22Rv1 (cell line): ENCODE measurements around the gene MROH2A.

ENCODE experiments used
- CTCF ChIP-seq: fragments of 450-650 bp; IDR thresholded peaks from 2 replicates; pipeline ENCODE4 v1.5.1; 2017; ENCODE audit warnings: mild to moderate bottlenecking
- ZFX ChIP-seq: fragments of 450-650 bp; IDR thresholded peaks from 2 replicates; pipeline ENCODE4 v1.6.1; 2017; ENCODE audit warnings: antibody characterized with exemption, borderline replicate concordance

- TF ChIP-seq CTCF (peak; percentile 97), ZFX (no peak)
Observed at GRCh38 chr2:233857511-233858141, 79.5 kb downstream of the MROH2A start.
